GM10266 (cell line): ENCODE measurements around the gene TBCD.

ENCODE experiments used
- DNase-seq: peaks from one replicate; pipeline ENCODE4 v3.0.0; 2012; ENCODE audit errors: extremely low spot score
- TF ChIP-seq, protein P1 (sequence below): IDR thresholded peaks from 2 replicates; pipeline ENCODE4 v1.5.1; 2012; ENCODE audit warnings: mild to moderate bottlenecking, low read depth; ENCODE audit not compliant: control insufficient read depth, insufficient read depth; ENCODE audit errors: missing control alignments

Gene TBCD

DNA sequence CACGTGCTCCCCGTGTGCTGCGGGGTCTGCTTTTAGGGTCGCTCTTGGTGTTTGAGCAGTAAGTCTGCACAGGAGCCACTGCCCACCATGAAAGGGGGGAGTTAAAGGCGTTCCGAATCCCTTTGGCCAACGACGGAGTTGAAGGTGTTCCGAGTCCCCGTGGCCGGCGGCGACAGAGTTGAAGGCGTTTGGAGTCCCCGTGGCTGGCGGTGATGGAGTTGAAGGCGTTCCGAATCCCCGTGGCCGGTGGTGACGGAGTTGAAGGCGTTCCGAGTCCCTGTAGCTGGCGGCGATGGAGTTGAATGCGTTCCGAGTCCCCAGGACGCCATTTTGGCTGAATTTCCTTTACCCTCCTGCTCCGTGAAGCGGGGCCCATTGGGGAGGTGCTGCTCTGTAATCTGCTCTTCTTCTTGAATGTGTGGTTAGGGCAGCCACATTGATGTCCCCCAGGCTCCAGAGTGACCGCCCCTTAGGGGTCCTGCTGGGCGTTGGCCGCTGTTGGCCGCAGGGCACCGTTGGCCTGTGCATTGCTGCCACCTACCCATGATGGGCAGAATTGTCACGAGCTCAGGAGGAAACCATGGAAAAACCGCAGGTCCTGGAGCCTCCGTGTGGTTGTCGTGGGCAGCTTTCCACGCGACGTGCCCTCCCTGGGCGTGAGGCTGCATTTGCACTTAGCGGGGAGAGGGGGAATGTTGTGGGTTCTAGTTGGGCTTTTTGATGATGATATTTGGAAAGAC is 161.6 kb downstream of the TBCD start:
- no peak for DNase-seq
- TF ChIP-seq, protein P1, sequence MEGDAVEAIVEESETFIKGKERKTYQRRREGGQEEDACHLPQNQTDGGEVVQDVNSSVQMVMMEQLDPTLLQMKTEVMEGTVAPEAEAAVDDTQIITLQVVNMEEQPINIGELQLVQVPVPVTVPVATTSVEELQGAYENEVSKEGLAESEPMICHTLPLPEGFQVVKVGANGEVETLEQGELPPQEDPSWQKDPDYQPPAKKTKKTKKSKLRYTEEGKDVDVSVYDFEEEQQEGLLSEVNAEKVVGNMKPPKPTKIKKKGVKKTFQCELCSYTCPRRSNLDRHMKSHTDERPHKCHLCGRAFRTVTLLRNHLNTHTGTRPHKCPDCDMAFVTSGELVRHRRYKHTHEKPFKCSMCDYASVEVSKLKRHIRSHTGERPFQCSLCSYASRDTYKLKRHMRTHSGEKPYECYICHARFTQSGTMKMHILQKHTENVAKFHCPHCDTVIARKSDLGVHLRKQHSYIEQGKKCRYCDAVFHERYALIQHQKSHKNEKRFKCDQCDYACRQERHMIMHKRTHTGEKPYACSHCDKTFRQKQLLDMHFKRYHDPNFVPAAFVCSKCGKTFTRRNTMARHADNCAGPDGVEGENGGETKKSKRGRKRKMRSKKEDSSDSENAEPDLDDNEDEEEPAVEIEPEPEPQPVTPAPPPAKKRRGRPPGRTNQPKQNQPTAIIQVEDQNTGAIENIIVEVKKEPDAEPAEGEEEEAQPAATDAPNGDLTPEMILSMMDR = peak; percentile 7

DNA sequence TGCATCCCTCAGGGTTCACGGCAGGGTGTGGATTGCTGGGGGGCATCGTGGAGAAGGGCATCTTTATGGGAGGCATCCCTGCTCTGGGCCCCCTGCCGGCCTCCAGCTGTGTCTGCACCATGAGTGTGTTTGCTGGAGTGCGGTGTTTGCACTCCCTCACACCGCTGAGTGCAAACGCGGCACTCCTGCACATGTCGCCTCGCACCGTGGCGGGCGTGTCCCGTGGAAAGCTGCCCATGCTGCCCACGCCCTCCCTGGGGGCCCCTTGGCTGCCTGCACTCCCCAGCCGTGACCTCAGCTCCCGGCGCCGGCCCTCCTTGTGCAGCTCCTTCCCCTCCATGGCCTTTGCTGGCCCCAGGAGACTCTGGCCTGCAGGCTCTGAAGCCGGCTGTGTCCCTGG is 162.5 kb downstream of the TBCD start:
- TF ChIP-seq, protein P1 = peak; percentile 63
- peak; percentile 82 for DNase-seq

DNA sequence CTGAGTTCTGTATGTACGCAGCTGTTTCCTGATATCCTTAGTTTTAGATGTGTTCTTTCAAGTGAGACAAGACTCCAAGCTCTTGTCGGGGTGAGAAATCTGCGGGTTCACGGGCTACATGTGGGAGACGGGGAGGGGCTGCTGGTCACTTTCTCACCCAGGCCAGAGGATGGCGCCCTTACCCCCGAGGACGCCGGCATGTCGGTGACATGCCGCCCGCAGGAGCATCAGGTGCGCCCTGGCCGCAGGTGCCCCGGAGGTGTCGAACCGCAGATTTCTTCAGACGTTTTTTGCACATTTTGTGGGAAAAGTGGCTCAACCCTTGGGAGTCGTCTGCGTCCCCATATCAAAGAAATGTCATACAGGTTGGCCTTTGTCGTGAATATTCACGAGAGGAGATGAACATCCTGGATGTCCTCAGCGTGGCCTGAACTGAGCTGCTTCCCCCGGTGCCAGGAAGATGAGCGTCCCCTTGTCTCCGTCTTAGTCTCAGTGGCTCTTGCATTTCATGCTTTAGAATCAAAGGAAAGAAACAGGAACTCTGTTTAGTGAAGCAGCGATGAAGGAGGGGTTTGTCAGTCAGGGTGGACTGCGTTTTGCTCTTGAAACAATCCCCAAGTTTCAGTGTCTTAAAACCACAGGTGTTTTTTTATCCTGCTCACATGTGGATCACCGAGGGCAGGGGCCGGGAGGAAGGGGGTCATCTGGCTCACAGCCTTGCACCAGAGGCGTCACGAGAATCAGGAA is 163.3 kb downstream of the TBCD start:
- DNase-seq = no peak
- TF ChIP-seq, protein P1 = no peak

DNA sequence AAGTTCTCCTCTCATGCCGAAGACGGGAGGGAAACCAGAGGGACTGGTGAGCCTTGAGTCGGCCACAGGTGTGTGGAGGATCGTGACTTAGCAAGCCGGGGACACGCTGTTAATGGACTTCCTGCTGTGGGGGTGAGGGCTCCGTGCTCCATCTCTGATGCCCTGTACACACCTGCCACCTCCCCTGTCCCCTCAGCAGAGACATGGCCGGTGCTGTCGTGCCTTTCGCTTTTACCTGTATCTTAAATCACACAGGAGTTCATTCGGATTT is 163.8 kb downstream of the TBCD start:
- DNase-seq = no peak
- TF ChIP-seq, protein P1 = no peak

DNA sequence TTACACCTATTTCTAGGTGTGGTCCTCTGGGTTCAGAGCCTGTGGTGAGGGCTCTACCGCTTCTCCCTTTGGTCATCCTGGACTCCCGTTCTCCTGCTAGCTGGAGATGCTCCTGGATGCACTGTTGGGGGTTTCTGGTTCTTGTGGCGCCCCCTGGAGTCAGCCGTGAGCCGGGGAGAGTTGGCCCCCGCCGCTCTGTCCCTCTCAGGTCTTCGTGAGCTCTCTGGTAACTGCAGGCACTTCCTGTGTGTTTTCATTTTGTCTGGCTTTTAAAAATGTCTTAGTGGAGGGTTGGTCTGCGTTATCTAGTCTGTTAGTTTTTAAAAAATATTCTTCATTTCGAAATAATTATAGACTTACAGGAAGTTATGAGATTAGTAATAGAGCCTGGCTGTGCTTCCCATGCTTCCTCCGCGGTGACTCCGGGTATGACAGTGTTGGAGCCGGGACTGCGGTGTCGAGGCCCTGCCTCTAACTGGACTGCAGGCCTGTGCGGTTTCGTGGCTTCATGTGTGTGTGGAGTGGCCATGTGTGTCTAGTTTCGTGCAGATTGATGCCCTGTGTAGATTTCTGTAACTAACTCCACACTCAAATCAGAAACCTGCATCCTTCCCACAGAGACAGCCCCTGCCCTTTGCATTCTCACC is 166.0 kb downstream of the TBCD start:
- TF ChIP-seq, protein P1 = peak; percentile 35
- peak; percentile 58 for DNase-seq

DNA sequence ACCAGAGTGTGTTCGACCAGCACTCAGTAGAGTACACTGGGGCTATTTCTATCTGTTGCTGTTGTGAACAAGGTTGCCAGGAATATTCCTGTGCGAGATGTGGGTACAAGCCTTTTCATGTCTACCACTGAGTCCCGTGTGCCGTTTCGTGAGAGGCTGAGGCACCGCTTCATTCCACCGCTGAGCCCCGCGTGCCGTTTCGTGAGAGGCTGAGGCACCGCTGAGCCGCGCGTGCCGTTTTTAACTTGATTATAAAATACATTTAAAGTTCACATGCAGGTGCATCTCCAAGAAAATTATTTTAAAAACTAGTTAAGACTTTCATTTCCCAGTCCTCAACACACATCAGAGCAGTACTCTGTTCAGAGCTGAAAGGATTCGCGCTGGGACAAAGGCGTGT is 166.6 kb downstream of the TBCD start:
- TF ChIP-seq, protein P1 = no peak

DNA sequence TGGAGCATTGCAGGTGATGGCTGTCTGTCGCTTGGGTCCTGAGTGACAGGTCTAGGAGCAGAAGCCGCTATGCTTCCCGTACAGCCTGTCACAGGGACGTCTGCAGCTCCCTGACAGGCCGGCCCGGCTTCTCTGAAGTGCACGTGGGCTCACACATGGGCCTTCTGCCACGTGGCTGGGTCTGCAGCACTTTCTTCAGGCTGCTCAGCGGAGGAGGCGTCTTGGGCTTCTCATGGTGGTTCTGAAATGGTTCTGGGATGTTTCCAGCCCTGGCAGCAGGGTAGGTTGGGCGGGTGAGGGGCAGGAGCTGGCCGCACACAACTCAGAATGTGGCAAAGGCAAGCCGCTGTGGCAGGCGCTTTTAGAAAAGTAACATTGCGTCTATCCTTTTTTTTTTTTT is 168.3 kb downstream of the TBCD start:
- DNase-seq = no peak
- TF ChIP-seq, protein P1 = no peak

More for the DNA sequence above, 166.6 kb downstream of the TBCD start:
- no peak for DNase-seq
